Tracheal epithelial cell (primary cell): ENCODE data around the gene SYT12. TPM values are rescaled to one million over a fixed set of nuclear protein-coding genes. Genes with fewer than 3 reads are reported as not detected.

Experiments used
- total RNA-seq: library from RNA; depleted of rRNA; stranded (reverse); fragments of >200 nt; gene quantifications from 2 replicates; pipeline ENCODE4 v1.2.1, GENCODE V29; 2014

The SYT12 gene, protein sequence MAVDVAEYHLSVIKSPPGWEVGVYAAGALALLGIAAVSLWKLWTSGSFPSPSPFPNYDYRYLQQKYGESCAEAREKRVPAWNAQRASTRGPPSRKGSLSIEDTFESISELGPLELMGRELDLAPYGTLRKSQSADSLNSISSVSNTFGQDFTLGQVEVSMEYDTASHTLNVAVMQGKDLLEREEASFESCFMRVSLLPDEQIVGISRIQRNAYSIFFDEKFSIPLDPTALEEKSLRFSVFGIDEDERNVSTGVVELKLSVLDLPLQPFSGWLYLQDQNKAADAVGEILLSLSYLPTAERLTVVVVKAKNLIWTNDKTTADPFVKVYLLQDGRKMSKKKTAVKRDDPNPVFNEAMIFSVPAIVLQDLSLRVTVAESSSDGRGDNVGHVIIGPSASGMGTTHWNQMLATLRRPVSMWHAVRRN
- total RNA-seq: 3.2 and 5.8 TPM in 2 replicates

GRCh38 chr11:67022961-67023956, at the start of gene SYT12:
SYT12 (plus strand) TSS chr11:67023134; CDS start chr11:67030145, 7,011 bp downstream.

GRCh38 chr11:66974724-66975404, 48.1 kb upstream of the SYT12 start, which contains the start of gene C11orf86:
C11orf86 (plus strand) TSS chr11:66975304; CDS start chr11:66975363, 59 bp downstream.

DNA sequence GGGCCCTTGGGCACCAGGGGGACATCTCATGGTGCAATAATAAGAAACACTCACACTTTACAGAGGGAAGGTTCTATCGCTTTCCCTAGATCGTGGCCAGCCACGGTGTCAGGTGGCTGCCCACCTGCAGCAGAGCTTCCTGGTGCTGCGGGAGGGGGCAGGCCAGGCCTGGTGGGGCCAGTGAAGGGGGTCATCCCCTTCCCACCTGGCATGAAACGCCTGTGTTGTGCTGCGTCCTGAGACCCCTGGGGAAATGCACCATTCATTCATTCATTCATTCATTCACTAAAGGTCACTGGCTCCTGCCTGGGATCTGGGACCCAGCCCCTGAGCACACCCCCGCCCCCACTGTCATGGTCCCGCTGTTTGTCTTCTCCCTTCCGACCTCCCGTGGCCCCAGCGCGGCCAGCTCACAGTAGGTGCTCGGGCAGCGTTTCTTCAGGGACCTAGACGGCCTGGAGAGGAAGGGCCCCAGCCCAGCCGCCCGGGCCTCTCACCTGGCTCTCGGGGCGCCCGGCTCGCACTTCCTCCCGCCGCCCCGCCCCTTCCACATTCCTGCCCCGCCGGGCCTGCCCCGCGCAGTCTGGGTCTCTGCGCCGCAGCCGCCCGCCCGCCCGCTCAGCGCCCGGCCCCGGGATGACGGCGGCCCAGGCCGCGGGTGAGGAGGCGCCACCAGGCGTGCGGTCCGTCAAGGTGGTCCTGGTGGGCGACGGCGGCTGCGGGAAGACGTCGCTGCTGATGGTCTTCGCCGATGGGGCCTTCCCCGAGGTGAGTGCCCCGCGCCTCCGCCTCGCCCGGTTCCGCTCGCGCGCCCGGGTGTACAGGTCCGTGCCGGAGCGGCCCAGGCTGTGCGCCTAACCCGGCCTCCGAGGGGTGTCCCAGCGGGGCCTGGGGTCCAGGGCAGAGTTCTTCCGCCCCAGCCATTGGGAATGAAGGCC, 33.6 kb downstream of the SYT12 start, which contains the start of gene RHOD:
Gene RHOD, plus strand, starts transcription at position 581 of the 938 bp plus-strand sequence. Its CDS starts 56 bp downstream, at position 637.

Other genes starting within 250 kb of the SYT12 start
- 28.1 and 34.9 TPM in 2 replicates for gene RCE1, start 179.7 kb upstream of the SYT12 start, total RNA-seq
- gene LRFN4, start 166.1 kb upstream of the SYT12 start, total RNA-seq: 26.7 and 37.3 TPM in 2 replicates
- gene PC, start 64.8 kb upstream of the SYT12 start, total RNA-seq: 18.1 and 29.4 TPM in 2 replicates
- gene C11orf86, start 47.8 kb upstream of the SYT12 start, total RNA-seq: not detected in 2 replicates
- gene RHOD, start 33.7 kb downstream of the SYT12 start, total RNA-seq: 149 and 225 TPM in 2 replicates
- 38.3 and 40.7 TPM in 2 replicates for gene KDM2A, start 96.1 kb downstream of the SYT12 start, total RNA-seq
- gene GRK2, start 243.3 kb downstream of the SYT12 start, total RNA-seq: 49.9 and 64.4 TPM in 2 replicates